Prostate gland (tissue), 2 donors: ENCODE data around the gene MLN. TPM values are rescaled to one million over a fixed set of nuclear protein-coding genes. Genes with fewer than 3 reads are reported as not detected.

Experiments
- DNase-seq: peaks from one replicate; pipeline ENCODE4 v3.0.0-alpha.2; 2019; ENCODE audit warnings: low spot score
- H3K27ac ChIP-seq, 2 donors: fragments of 200-600 bp; sonication (generic); 2 replicates each; pipeline ENCODE4 v1.5.1; 2017 to 2019
- H3K27me3 ChIP-seq: fragments of 200-600 bp; sonication (generic); replicated peaks from 2 replicates; pipeline ENCODE4 v1.5.1; 2019; ENCODE audit not compliant: insufficient read depth
- H3K36me3 ChIP-seq, 2 donors: fragments of 200-600 bp; sonication (generic); 1 replicate in 1 of 2; 2 replicates in 1 of 2; pipeline versions ENCODE4 v1.5.1 to v1.8.1; 2017 to 2019
- H3K4me1 ChIP-seq: fragments of 200-600 bp; sonication (generic); replicated peaks from 2 replicates; pipeline ENCODE4 v1.5.1; 2019
- H3K4me3 ChIP-seq, 2 donors: fragments of 200-600 bp; sonication (generic); 2 replicates each; pipeline ENCODE4 v1.5.1; 2017 to 2019
- H3K9me3 ChIP-seq: fragments of 200-600 bp; sonication (generic); 2 replicates; pipeline ENCODE4 v1.5.1; 2017
- CTCF ChIP-seq, 4 experiments: fragments of 200-600 bp in 2 of 4; fragments of 450-650 bp in 2 of 4; sonication (generic) in 2 of 4; IDR thresholded peaks; 1 replicate in 3 of 4; 2 replicates in 1 of 4; pipeline ENCODE4 v1.5.1; 2016 to 2019; ENCODE audit warnings: antibody characterized with exemption in 4 of 4, mild to moderate bottlenecking in 2 of 4, moderate library complexity in 2 of 4
- POLR2A ChIP-seq: fragments of 450-650 bp; IDR thresholded peaks from one replicate; pipeline ENCODE4 v1.6.1; 2016; ENCODE audit warnings: antibody characterized with exemption, mild to moderate bottlenecking
- POLR2AphosphoS5 ChIP-seq: sonication (generic); formaldehyde crosslinking; IDR thresholded peaks from one replicate; pipeline ENCODE4 v1.6.1; 2017; ENCODE audit warnings: antibody characterized with exemption
- WGBS: methylation state at CpG from one replicate; pipeline ENCODE4 v1.1.5; 2018; 5-methylcytosine and 5-hydroxymethylcytosine counted together
- intact Hi-C: fragments of 100-400 bp; cut with DNase I; formaldehyde crosslinking; loops from one replicate; pipeline ENCODE4 v1.14.2; 2022
- total RNA-seq, 2 donors: library from RNA; depleted of rRNA; stranded (reverse); fragments of >200 nt; gene quantifications; one replicate each; pipeline ENCODE4 v1.1.0, GENCODE V29; 2016

Gene MLN
- total RNA-seq, 2 donors from 2014 or later = not detected

DNA sequence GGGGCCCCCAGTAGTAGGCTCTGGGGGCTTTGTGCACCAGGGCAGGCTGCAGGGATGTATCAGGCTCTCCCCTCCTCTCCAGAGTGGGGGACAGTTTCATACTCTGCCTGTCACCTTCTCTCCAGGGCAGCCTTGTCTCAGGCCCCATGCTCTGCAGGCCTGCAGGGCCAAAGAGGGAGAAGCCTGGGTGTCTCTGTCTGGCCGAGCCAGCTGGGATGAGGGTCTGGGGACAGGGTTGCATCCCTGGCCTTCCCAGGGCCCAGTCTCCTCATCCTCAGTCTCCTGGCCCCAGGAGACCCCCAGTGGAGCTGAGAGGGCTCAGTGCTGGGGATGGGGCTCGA is 42.3 kb downstream of the MLN start:
- Histone ChIP-seq H3K4me3 (no peak overlapping the region), H3K4me1 (peaks cover 6% of the 10 kb centered on the region), H3K36me3 (no peaks in the 10 kb centered on the region), H3K27ac (peak overlapping the region; percentile 11 to 24), H3K9me3 (no peaks in the 10 kb centered on the region), H3K27me3 (no peaks in the 10 kb centered on the region)
- DNase-seq = no peak
- intact Hi-C loops = loop anchor here (5.0 kb wide), 1 partner anchor 49 kb away; the partner anchor contains the start of gene UQCC2
- WGBS = 93% methylated on average over 2 of the region's 2 CpGs
- no peak for TF ChIP-seq CTCF (IDR thresholded peaks at IDR 0.05)
- TF ChIP-seq POLR2AphosphoS5 = no peak
- TF ChIP-seq POLR2A = no peak

- peaks cover 6% of the 10 kb centered on the region for H3K4me1 ChIP-seq
- 88% methylated on average over 9 of the region's 9 CpGs for WGBS
- no peaks in the 10 kb centered on the region for H3K27me3 ChIP-seq
- no peak overlapping the region for H3K27ac ChIP-seq
- DNase-seq = no peak
- TF ChIP-seq POLR2AphosphoS5 (no peak), CTCF (IDR thresholded peaks at IDR 0.05) (no peak), POLR2A (no peak)
- no peak overlapping the region for H3K4me3 ChIP-seq
- intact Hi-C loops = loop anchor here (5.0 kb wide), 1 partner anchor 48 kb away; the partner anchor contains the start of gene UQCC2
- H3K36me3 ChIP-seq = no peaks in the 10 kb centered on the region
- H3K9me3 ChIP-seq = no peaks in the 10 kb centered on the region
Observed at GRCh38 chr6:33759887-33760629, 43.7 kb downstream of the MLN start.

DNA sequence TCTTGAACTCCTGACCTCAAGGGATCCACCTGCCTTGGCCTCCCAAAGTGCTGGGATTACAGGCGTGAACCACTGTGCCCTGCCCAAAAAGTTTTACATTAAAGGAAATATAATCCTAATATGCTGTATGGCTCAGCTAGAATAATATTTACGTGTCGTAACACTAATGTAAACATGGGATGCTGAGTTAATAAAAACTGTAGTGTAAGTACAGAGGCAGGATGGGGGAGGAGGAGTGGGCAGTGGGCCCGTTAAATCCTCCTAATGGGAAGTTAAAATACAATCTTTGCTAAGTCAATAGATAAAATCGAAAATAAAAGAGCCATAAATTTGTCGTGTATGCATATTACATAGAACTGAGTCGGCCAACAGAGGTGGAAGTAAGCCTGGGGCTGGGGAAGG is 45.0 kb downstream of the MLN start:
- Histone ChIP-seq H3K27me3 (no peaks in the 10 kb centered on the region), H3K36me3 (no peaks in the 10 kb centered on the region), H3K4me1 (peaks cover 6% of the 10 kb centered on the region), H3K27ac (peak overlapping the region; percentile 48 to 65), H3K4me3 (no peak overlapping the region), H3K9me3 (no peaks in the 10 kb centered on the region)
- intact Hi-C loops = no loop called here
- TF ChIP-seq POLR2AphosphoS5 (peak; percentile 91), CTCF (IDR thresholded peaks at IDR 0.05) (no peak)
- 16% methylated on average over 7 of the region's 7 CpGs for WGBS
- DNase-seq = peak; percentile 80

DNA sequence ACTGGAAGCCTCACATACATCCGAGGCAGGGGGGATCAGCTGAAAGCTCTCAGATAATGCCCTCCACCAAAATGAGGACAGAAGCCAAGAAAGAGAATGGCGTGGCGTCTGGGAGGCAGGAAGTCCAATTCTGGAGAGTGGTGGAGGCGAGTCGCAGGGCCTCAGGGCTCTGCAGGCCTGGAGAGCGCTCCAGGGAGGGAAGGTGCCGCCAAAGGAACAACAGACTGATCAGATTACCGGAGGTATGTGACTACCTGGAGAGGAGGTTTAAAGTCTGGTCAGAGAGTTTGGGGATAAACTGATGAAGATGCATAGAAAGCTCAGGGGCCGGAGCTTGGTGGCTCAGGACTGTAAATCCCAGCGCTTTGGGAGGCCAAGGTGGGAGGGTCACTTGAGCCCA is 45.9 kb downstream of the MLN start:
- peaks cover 6% of the 10 kb centered on the region for H3K4me1 ChIP-seq
- H3K27ac ChIP-seq = no peak overlapping the region
- WGBS = 95% methylated on average over 10 of the region's 10 CpGs

More for the DNA sequence above, 45.9 kb downstream of the MLN start:
- H3K36me3 ChIP-seq = no peaks in the 10 kb centered on the region
- no peaks in the 10 kb centered on the region for H3K9me3 ChIP-seq
- no peaks in the 10 kb centered on the region for H3K27me3 ChIP-seq
- intact Hi-C loops = no loop called here
- TF ChIP-seq POLR2AphosphoS5 = no peak
- TF ChIP-seq POLR2A = no peak
- TF ChIP-seq CTCF (IDR thresholded peaks at IDR 0.05) = no peak
- no peak for DNase-seq
- no peak overlapping the region for H3K4me3 ChIP-seq
